ENCODE measurements around the gene ARSA. TPM values are rescaled to one million over a fixed set of nuclear protein-coding genes. Genes with fewer than 3 reads are reported as not detected.
"Not testable (repeated sequence)": the region's sequence is repeated elsewhere in the genome, so short reads cannot be mapped to it uniquely, and the experiment has no call there.

Gene ARSA
- polyA plus RNA-seq, 2 of the 4 experiments (the other 2 are of a cell fraction) = 7.7 to 19.5 TPM

- TF ChIP-seq HES2 (IDR thresholded peaks at IDR 0.05) (no peak), JUN (IDR thresholded peaks at IDR 0.05) (no peak), CHD4 (IDR thresholded peaks at IDR 0.05; ENCODE audit: borderline replicate concordance) (no peak), KDM5A (IDR thresholded peaks at IDR 0.05) (no peak), FOSL2 (IDR thresholded peaks at IDR 0.05) (no peak), FOSL2 (CRISPR knock-in tag; IDR thresholded peaks at IDR 0.05) (no peak), HOXA7 (CRISPR knock-in tag; IDR thresholded peaks at IDR 0.05) (no peak), SMC3 (IDR thresholded peaks at IDR 0.05) (no peak; the same call in 2 of the 3 replicates), ZNF302 (CRISPR knock-in tag; IDR thresholded peaks at IDR 0.05) (no peak)
Observed at GRCh38 chr22:50620593-50621355, 7.2 kb downstream of the ARSA start (continued).

- H3K27ac ChIP-seq; POLR2A ChIA-PET; H3K9me3 ChIP-seq; FAIRE-seq; H3K4me3 ChIP-seq; H3K4me2 ChIP-seq; ATAC-seq; H3K4me1 ChIP-seq; DNase-seq (ENCODE audit: low read depth in 1 of 2, low spot score in 1 of 2); CTCF ChIA-PET: not testable (repeated sequence)
- WGBS (ENCODE audit: missing lambda C conversion rate) = 67% methylated on average over 3 of the region's 3 CpGs
Observed at GRCh38 chr22:50614296-50614695, 13.7 kb downstream of the ARSA start.

- 91% methylated on average over 16 of the region's 22 CpGs for WGBS (ENCODE audit: missing lambda C conversion rate)
- no peak overlapping the region for H3K27ac ChIP-seq
- ChIA-PET CTCF (interaction anchor here (1.0 to 1.4 kb wide), 2 partner anchors 14 to 51 kb away, joined by 4 to 5 read pairs; partner anchors contain the start of genes ARSA and SYCE3), POLR2A (no interaction called here)
- H3K4me3 ChIP-seq = no peak overlapping the region
- H3K4me1 ChIP-seq = no peaks in the 10 kb centered on the region
- H3K9me3 ChIP-seq = no peaks in the 10 kb centered on the region
- no peak for TF ChIP-seq BHLHE40 (IDR thresholded peaks at IDR 0.05; ENCODE audit: low read depth, low read length)
- TF ChIP-seq CTCF (IDR thresholded peaks at IDR 0.05) = no peak
- TF ChIP-seq RCOR1 (IDR thresholded peaks at IDR 0.05; ENCODE audit: low read depth, low read length) = no peak
- TF ChIP-seq HES2 (IDR thresholded peaks at IDR 0.05) = no peak
- no peak for TF ChIP-seq RNF2 (IDR thresholded peaks at IDR 0.05; ENCODE audit: borderline replicate concordance, low read depth)
- TF ChIP-seq RAD21 (conservative IDR thresholded peaks at IDR 0.05 in 1 of 2, IDR thresholded peaks at IDR 0.05 in 1 of 2) = no peak
- TF ChIP-seq MAX (IDR thresholded peaks at IDR 0.05) = no peak
- no peak for TF ChIP-seq ESRRA (IDR thresholded peaks at IDR 0.05; ENCODE audit: borderline replicate concordance, low read length)
- no peak for TF ChIP-seq CBX2 (IDR thresholded peaks at IDR 0.05; ENCODE audit: borderline replicate concordance, low read depth)
- TF ChIP-seq SMC3 (IDR thresholded peaks at IDR 0.05) = no peak
- TF ChIP-seq KDM5A (IDR thresholded peaks at IDR 0.05) = no peak
- no peak for TF ChIP-seq ZNF302 (CRISPR knock-in tag; IDR thresholded peaks at IDR 0.05)
- TF ChIP-seq, protein P1, sequence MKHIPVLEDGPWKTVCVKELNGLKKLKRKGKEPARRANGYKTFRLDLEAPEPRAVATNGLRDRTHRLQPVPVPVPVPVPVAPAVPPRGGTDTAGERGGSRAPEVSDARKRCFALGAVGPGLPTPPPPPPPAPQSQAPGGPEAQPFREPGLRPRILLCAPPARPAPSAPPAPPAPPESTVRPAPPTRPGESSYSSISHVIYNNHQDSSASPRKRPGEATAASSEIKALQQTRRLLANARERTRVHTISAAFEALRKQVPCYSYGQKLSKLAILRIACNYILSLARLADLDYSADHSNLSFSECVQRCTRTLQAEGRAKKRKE (CRISPR knock-in tag; IDR thresholded peaks at IDR 0.05; ENCODE audit: low read depth) = no peak
- TF ChIP-seq CHD4 (IDR thresholded peaks at IDR 0.05; ENCODE audit: borderline replicate concordance) = no peak
- TF ChIP-seq NR3C1 (IDR thresholded peaks at IDR 0.05) = no peak
- TF ChIP-seq EP300 (IDR thresholded peaks at IDR 0.05) = no peak
- no peak for TF ChIP-seq MAZ (IDR thresholded peaks at IDR 0.05; ENCODE audit: borderline replicate concordance, low read depth, low read length)
- TF ChIP-seq TP53 (CRISPR knock-in tag; IDR thresholded peaks at IDR 0.05) = no peak
- no peak for TF ChIP-seq ZSCAN20 (CRISPR knock-in tag; IDR thresholded peaks at IDR 0.05)
- no peak for TF ChIP-seq HOXA7 (CRISPR knock-in tag; IDR thresholded peaks at IDR 0.05)
- H3K4me2 ChIP-seq = no peak overlapping the region
- FAIRE-seq = no peak
- no peak for DNase-seq (ENCODE audit: low read depth in 1 of 2, low spot score in 1 of 2)
- ATAC-seq = no peak
Observed at GRCh38 chr22:50613291-50613981, 14.5 kb downstream of the ARSA start.
